Gastrocnemius medialis (tissue), 4 donors: ENCODE measurements around the gene TNIK. TPM values are rescaled to one million over a fixed set of nuclear protein-coding genes. Genes with fewer than 3 reads are reported as not detected.

Experiments used
- ATAC-seq, 2 donors: fragments of 150-250 bp; one replicate each; pipeline ENCODE4 v1.9.1; 2016
- DNase-seq, 2 donors: peaks; one replicate each; pipeline ENCODE4 v3.0.0-alpha.2; 2019
- H3K27ac ChIP-seq, 4 donors: fragments of 200-600 bp; sonication (generic); 1 replicate in 1 of 4; 2 replicates in 3 of 4; pipeline ENCODE4 v1.5.1; 2016 to 2018; ENCODE audit warnings: mild to moderate bottlenecking in 2 of 4, moderate library complexity in 1 of 4
- H3K27me3 ChIP-seq, 3 donors: fragments of 200-600 bp; sonication (generic) in 2 of 3; 1 replicate in 1 of 3; 2 replicates in 2 of 3; pipeline versions ENCODE4 v1.5.1 to v1.6.0; 2016 to 2019; ENCODE audit warnings: mild to moderate bottlenecking in 1 of 3, moderate library complexity in 1 of 3
- H3K36me3 ChIP-seq, 2 donors: fragments of 200-600 bp; sonication (generic) in 1 of 2; one replicate each; pipeline ENCODE4 v1.5.1; 2017 to 2018
- H3K4me1 ChIP-seq, 2 donors: fragments of 200-600 bp; sonication (generic) in 1 of 2; one replicate each; pipeline ENCODE4 v1.5.1; 2016 to 2017; ENCODE audit warnings: mild to moderate bottlenecking in 2 of 2
- H3K4me3 ChIP-seq, 4 donors: fragments of 200-600 bp; sonication (generic) in 3 of 4; 1 replicate in 1 of 4; 2 replicates in 3 of 4; pipeline ENCODE4 v1.5.1; 2016 to 2019; ENCODE audit warnings: mild to moderate bottlenecking in 2 of 4
- H3K9me3 ChIP-seq, 3 donors: fragments of 200-600 bp; sonication (generic) in 2 of 3; 1 replicate in 1 of 3; 2 replicates in 2 of 3; pipeline ENCODE4 v1.5.1; 2016 to 2019
- POLR2A ChIP-seq, 2 donors: fragments of 450-650 bp; IDR thresholded peaks; one replicate each; pipeline ENCODE4 v1.6.1; 2017; ENCODE audit warnings: antibody characterized with exemption in 2 of 2, mild to moderate bottlenecking in 2 of 2, moderate library complexity in 2 of 2
- in situ Hi-C, 4 donors: fragments of 200-750 bp; cut with MboI; loops; one replicate each; pipeline versions ENCODE4 v1.15.0 to v1.8.0; 2017; ENCODE audit warnings: low sequenced_read_pairs in 4 of 4
- intact Hi-C: fragments of 100-400 bp; cut with DNase I; formaldehyde crosslinking; loops from one replicate; pipeline ENCODE4 v1.15.1; 2023; ENCODE audit warnings: low total_unique reads
- total RNA-seq, 4 donors: library from RNA; depleted of rRNA; stranded (reverse); fragments of >200 nt; gene quantifications; one replicate each; pipeline versions ENCODE4 v1.1.0 to v1.2.3, GENCODE V29; 2016
- TF ChIP-seq, protein P1 (sequence below), 5 experiments: fragments of 450-650 bp in 3 of 5; fragments of 200-600 bp in 2 of 5; sonication (generic) in 2 of 5; IDR thresholded peaks in 4 of 5; conservative IDR thresholded peaks in 1 of 5; 1 replicate in 4 of 5; 2 replicates in 1 of 5; pipeline ENCODE4 v1.5.1; 2016 to 2019; ENCODE audit warnings: antibody characterized with exemption in 5 of 5, mild to moderate bottlenecking in 3 of 5, moderate library complexity in 3 of 5

Gene TNIK
- total RNA-seq, 4 donors from 2014 or later, result 5.2 to 19.7 (median 10.6) TPM

DNA sequence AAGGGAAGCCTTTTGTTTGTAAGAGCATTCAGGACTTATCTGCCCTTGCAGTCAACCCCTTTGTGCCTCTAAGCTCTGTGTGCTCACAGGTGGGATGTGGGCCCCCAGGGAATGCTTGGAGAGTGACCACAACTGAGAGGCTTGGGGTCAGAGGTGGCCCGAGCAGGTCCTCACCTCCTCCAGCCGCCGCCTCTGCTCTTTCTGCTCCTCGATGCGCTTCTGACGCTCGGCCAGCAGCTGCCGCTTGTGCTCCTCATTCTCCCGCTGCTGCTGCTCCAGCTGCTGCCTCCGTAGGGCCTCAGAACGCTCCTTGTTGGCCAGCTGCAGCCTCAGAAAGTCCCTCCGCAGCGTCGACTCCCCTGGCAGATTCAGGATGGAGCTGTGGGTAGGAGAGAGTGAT is 302.9 kb downstream of the TNIK start:
- ATAC-seq, result peak in 1 of 2 donors; percentile 14
- H3K9me3 ChIP-seq, result no peaks in the 10 kb centered on the region
- no peak overlapping the region for H3K4me3 ChIP-seq
- intact Hi-C loops (no loop called here), in situ Hi-C loops (loop anchor here in 2 of 4 donors (25.0 kb wide), 1 partner anchor 405 kb away; no protein-coding TSS in a partner anchor)
- H3K27me3 ChIP-seq, result no peaks in the 10 kb centered on the region
- no peak for TF ChIP-seq POLR2A (IDR thresholded peaks at IDR 0.05)
- TF ChIP-seq, protein P1, sequence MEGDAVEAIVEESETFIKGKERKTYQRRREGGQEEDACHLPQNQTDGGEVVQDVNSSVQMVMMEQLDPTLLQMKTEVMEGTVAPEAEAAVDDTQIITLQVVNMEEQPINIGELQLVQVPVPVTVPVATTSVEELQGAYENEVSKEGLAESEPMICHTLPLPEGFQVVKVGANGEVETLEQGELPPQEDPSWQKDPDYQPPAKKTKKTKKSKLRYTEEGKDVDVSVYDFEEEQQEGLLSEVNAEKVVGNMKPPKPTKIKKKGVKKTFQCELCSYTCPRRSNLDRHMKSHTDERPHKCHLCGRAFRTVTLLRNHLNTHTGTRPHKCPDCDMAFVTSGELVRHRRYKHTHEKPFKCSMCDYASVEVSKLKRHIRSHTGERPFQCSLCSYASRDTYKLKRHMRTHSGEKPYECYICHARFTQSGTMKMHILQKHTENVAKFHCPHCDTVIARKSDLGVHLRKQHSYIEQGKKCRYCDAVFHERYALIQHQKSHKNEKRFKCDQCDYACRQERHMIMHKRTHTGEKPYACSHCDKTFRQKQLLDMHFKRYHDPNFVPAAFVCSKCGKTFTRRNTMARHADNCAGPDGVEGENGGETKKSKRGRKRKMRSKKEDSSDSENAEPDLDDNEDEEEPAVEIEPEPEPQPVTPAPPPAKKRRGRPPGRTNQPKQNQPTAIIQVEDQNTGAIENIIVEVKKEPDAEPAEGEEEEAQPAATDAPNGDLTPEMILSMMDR (IDR thresholded peaks at IDR 0.05 in 4 of 5, conservative IDR thresholded peaks at IDR 0.05 in 1 of 5), result no peak
- DNase-seq, result no peak
- H3K4me1 ChIP-seq, result no peaks in the 10 kb centered on the region
- peaks cover 0 to 27% of the 10 kb centered on the region in 2 donors for H3K36me3 ChIP-seq
- no peak overlapping the region for H3K27ac ChIP-seq

DNA sequence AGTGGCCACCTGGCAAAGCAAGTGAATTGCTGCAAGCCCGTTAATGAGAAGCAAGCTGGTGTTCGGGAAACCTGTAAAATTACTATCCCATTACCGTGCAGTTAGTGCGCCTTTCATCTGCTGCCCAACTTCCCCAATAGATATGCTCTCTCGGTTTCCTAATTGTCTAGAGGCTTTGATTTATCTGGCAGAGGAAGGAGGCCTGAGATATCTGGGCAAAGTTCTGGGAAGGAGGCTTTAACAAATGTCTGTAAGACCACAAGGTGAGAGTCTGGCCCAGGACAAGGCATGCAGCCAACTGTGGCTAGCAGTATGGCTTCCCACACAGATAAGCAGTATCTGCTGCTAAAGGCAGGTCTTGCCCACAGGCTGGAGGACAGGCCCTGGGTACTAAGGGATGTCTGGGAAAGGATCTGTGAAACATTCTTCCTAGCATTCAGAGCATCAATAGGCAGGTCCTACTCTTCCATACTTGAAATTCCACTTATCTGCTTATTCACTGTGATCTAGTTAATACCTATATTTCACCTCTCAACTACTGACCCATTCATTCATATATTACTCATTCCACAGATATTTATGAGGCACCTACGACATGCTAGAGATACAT is 303.7 kb downstream of the TNIK start:
- DNase-seq, result no peak
- Histone ChIP-seq H3K36me3 (peaks cover 0 to 27% of the 10 kb centered on the region in 2 donors), H3K27ac (no peak overlapping the region), H3K4me1 (no peaks in the 10 kb centered on the region), H3K4me3 (no peak overlapping the region), H3K27me3 (no peaks in the 10 kb centered on the region), H3K9me3 (no peaks in the 10 kb centered on the region)
- in situ Hi-C loops (loop anchor here in 2 of 4 donors (25.0 kb wide), 1 partner anchor 406 kb away; no protein-coding TSS in a partner anchor), intact Hi-C loops (no loop called here)
- TF ChIP-seq POLR2A (IDR thresholded peaks at IDR 0.05), result no peak
- TF ChIP-seq, protein P1 (IDR thresholded peaks at IDR 0.05 in 4 of 5, conservative IDR thresholded peaks at IDR 0.05 in 1 of 5), result no peak
- ATAC-seq, result no peak

DNA sequence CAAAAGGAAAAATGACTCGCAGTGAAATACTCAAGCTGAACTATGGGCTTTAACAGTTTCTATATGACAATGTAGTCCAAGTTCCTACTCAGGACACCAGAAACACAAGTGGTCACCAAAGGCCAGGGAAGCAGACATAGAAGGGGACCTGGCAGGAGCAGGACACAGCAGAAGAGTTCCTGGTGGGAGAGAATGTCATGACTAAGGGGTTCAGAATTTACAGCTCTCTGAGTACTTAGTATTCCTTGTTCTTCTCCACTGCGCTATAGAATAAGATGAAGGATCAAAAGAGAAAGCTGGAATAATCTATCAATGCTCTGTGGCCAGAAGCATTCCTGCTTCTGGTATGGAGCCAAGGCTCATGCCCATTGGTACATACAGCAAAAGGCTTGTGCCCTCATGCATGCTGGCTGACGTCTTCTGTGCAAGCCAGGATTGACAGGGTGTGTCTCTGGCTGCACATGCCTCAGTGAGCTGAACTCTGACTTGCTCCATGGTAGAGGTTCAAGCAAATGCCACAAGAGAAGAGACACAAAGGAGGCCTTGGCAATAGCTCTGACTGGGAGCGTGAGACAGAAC is 305.0 kb downstream of the TNIK start:
- in situ Hi-C loops, result loop anchor here in 2 of 4 donors (25.0 kb wide), 1 partner anchor 407 kb away; no protein-coding TSS in a partner anchor
- Histone ChIP-seq H3K36me3 (peaks cover 0 to 20% of the 10 kb centered on the region in 2 donors), H3K9me3 (no peaks in the 10 kb centered on the region), H3K4me1 (no peaks in the 10 kb centered on the region), H3K4me3 (no peak overlapping the region), H3K27ac (no peak overlapping the region), H3K27me3 (no peaks in the 10 kb centered on the region)
- no peak for ATAC-seq
- TF ChIP-seq, protein P1 (IDR thresholded peaks at IDR 0.05 in 4 of 5, conservative IDR thresholded peaks at IDR 0.05 in 1 of 5), result no peak
- no peak for TF ChIP-seq POLR2A (IDR thresholded peaks at IDR 0.05)
- no peak for DNase-seq
- intact Hi-C loops, result no loop called here

DNA sequence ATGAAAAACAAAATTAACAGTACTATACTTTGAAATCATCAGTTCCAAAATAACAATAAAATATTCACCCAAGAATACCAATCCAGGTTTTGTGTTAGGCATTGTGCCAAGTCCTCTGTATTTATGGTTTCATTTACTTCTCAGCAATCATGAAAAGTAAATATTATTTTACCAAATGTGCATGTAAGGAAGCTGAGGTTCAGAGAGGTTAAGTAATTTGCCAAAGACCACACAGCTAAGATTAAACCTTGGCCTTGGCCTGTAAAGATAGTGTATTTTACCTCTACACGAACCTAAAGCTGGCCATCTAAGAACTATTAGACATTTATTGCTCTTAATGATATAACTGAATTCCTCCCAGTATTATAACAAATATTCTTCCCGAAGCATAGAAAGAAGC is 309.3 kb downstream of the TNIK start:
- H3K9me3 ChIP-seq, result no peaks in the 10 kb centered on the region
- intact Hi-C loops (no loop called here), in situ Hi-C loops (loop anchor here in 2 of 4 donors (25.0 kb wide), 1 partner anchor 411 kb away; no protein-coding TSS in a partner anchor)
- no peak for ATAC-seq
- no peaks in the 10 kb centered on the region for H3K4me1 ChIP-seq
- H3K27ac ChIP-seq, result no peak overlapping the region
- DNase-seq, result no peak
- H3K36me3 ChIP-seq, result peaks cover 0 to 10% of the 10 kb centered on the region in 2 donors
- H3K27me3 ChIP-seq, result no peaks in the 10 kb centered on the region
- H3K4me3 ChIP-seq, result no peak overlapping the region
- TF ChIP-seq POLR2A (IDR thresholded peaks at IDR 0.05), result no peak
- TF ChIP-seq, protein P1 (IDR thresholded peaks at IDR 0.05 in 4 of 5, conservative IDR thresholded peaks at IDR 0.05 in 1 of 5), result no peak
